SK-N-SH (cell line): ENCODE results near the gene NDUFS3. TPM values are rescaled to one million over a fixed set of nuclear protein-coding genes. Genes with fewer than 3 reads are reported as not detected.

ENCODE experiments used
- CTCF ChIA-PET: fragments of 300-600, 350-600 bp; formaldehyde crosslinking; extraction: SDS; loops from one replicate; lab custom pipeline; 2021; lab: Yijun Ruan, JAX
- POLR2A ChIA-PET: fragments of 350-600 bp; sonication (Branson Sonifier 250); formaldehyde crosslinking; extraction: SDS; loops from one replicate; lab custom pipeline; 2020; ENCODE audit warnings: antibody characterized with exemption, inconsistent platforms; lab: Yijun Ruan, JAX
- DNase-seq: peaks from one replicate; pipeline ENCODE4 v3.0.0; 2012
- H2AFZ ChIP-seq: fragments of 200-600 bp; sonication (generic); 2 replicates; pipeline ENCODE4 v1.8.1; 2016; ENCODE audit warnings: antibody characterized with exemption, mild to moderate bottlenecking, low read depth
- H3F3A ChIP-seq: fragments of 200-600 bp; sonication (generic); replicated peaks from 2 replicates; pipeline ENCODE3; 2016; ENCODE audit warnings: antibody characterized with exemption, mild to moderate bottlenecking; ENCODE audit not compliant: insufficient read depth
- H3K27ac ChIP-seq, 2 experiments: fragments of 200-500 bp in 1 of 2; fragments of 200-600 bp in 1 of 2; sonication (Bioruptor generic) in 1 of 2; sonication (generic), shearing (Covaris generic) in 1 of 2; 2 replicates each; pipeline versions ENCODE4 v1.5.1 to v1.6.1; 2014 to 2016; ENCODE audit warnings: low read depth in 2 of 2, inconsistent platforms in 1 of 2, low read length in 1 of 2, mild to moderate bottlenecking in 1 of 2, mixed read lengths in 1 of 2
- H3K27me3 ChIP-seq: fragments of 200-600 bp; sonication (generic), shearing (Covaris generic); 2 replicates; pipeline ENCODE4 v1.6.1; 2016; ENCODE audit warnings: mixed run types; ENCODE audit not compliant: insufficient read depth
- H3K36me3 ChIP-seq, 2 experiments: fragments of 200-500 bp in 1 of 2; fragments of 200-600 bp in 1 of 2; sonication (Bioruptor generic) in 1 of 2; sonication (generic) in 1 of 2; replicated peaks in 1 of 2; 2 replicates each; pipeline versions ENCODE3 to v1.5.1; 2014 to 2016; ENCODE audit warnings: low read length in 1 of 2, mild to moderate bottlenecking in 1 of 2; ENCODE audit not compliant: insufficient read depth in 2 of 2, control insufficient read depth in 1 of 2
- H3K4me1 ChIP-seq, 2 experiments: fragments of 200-500 bp in 1 of 2; fragments of 200-600 bp in 1 of 2; sonication (Bioruptor generic) in 1 of 2; sonication (generic), shearing (Covaris generic) in 1 of 2; 2 replicates each; pipeline versions ENCODE4 v1.5.1 to v1.6.1; 2014 to 2016; ENCODE audit warnings: low read depth in 1 of 2, low read length in 1 of 2, mixed run types in 1 of 2; ENCODE audit not compliant: insufficient read depth in 2 of 2, control insufficient read depth in 1 of 2
- H3K4me2 ChIP-seq: fragments of 200-600 bp; sonication (generic), shearing (Covaris generic); 2 replicates; pipeline ENCODE4 v1.6.1; 2017; ENCODE audit warnings: mixed run types
- H3K4me3 ChIP-seq, 2 experiments: fragments of 200-500 bp in 1 of 2; fragments of 200-600 bp in 1 of 2; sonication (Bioruptor generic) in 1 of 2; sonication (generic), shearing (Covaris generic) in 1 of 2; 2 replicates each; pipeline versions ENCODE4 v1.5.1 to v1.8.1; 2014 to 2016; ENCODE audit warnings: low read depth in 2 of 2, inconsistent platforms in 1 of 2, low read length in 1 of 2, mild to moderate bottlenecking in 1 of 2, mixed read lengths in 1 of 2, moderate library complexity in 1 of 2
- H3K79me2 ChIP-seq: fragments of 200-600 bp; sonication (generic); 2 replicates; pipeline ENCODE4 v1.8.1; 2017; ENCODE audit warnings: mild to moderate bottlenecking; ENCODE audit not compliant: insufficient read depth
- H3K9ac ChIP-seq: fragments of 200-600 bp; sonication (generic); 2 replicates; pipeline ENCODE4 v1.6.1; 2017; ENCODE audit warnings: mixed run types
- H3K9me2 ChIP-seq: fragments of 200-600 bp; sonication (generic); 2 replicates; pipeline ENCODE4 v1.6.1; 2017; ENCODE audit warnings: mixed run types
- H3K9me3 ChIP-seq: fragments of 200-600 bp; sonication (generic); 2 replicates; pipeline ENCODE4 v1.6.1; 2017; ENCODE audit warnings: mixed run types, mild to moderate bottlenecking, moderate library complexity
- H4K20me1 ChIP-seq: fragments of 200-600 bp; sonication (generic); 2 replicates; pipeline ENCODE4 v1.6.1; 2017; ENCODE audit warnings: mild to moderate bottlenecking, mixed run types; ENCODE audit not compliant: insufficient read depth
- CHD2 ChIP-seq: fragments of 150-350 bp; IDR thresholded peaks from 2 replicates; pipeline ENCODE4 v1.6.1; 2018; ENCODE audit warnings: low read length; ENCODE audit not compliant: partially characterized antibody
- ELF1 ChIP-seq: IDR thresholded peaks from 2 replicates; pipeline ENCODE4 v1.4.0; 2012
- EP300 ChIP-seq, 2 experiments: IDR thresholded peaks; 2 replicates each; pipeline versions ENCODE4 v1.4.0 to v1.6.1; 2012; ENCODE audit warnings: borderline replicate concordance in 1 of 2, low read depth in 1 of 2, low read length in 1 of 2
- EZH2phosphoT487 ChIP-seq: fragments of 200-600 bp; sonication (generic); IDR thresholded peaks from 2 replicates; pipeline ENCODE4 v1.6.1; 2017; ENCODE audit warnings: low read depth, mixed run types, mild to moderate bottlenecking, antibody characterized with exemption, moderate library complexity, borderline replicate concordance
- GATA2 ChIP-seq: sonication (generic); formaldehyde crosslinking; IDR thresholded peaks from 2 replicates; pipeline ENCODE4 v1.5.0; 2020; ENCODE audit warnings: mild to moderate bottlenecking, missing genetic modification reagents
- MEF2A ChIP-seq: IDR thresholded peaks from 2 replicates; pipeline ENCODE4 v1.4.0; 2012; ENCODE audit warnings: low read depth, borderline replicate concordance
- NRF1 ChIP-seq: IDR thresholded peaks from 2 replicates; pipeline ENCODE4 v1.6.1; 2012; ENCODE audit warnings: low read depth, mild to moderate bottlenecking, low read length
- POLR2AphosphoS5 ChIP-seq: IDR thresholded peaks from 2 replicates; pipeline ENCODE4 v1.6.1; 2012; ENCODE audit warnings: low read depth, low read length
- RCOR1 ChIP-seq: fragments of 150-350 bp; IDR thresholded peaks from 2 replicates; pipeline ENCODE4 v1.6.1; 2017; ENCODE audit warnings: antibody characterized with exemption, low read length
- RXRA ChIP-seq: IDR thresholded peaks from 2 replicates; pipeline ENCODE4 v1.4.0; 2012; ENCODE audit warnings: low read depth, mild to moderate bottlenecking, borderline replicate concordance
- SMC3 ChIP-seq: IDR thresholded peaks from 2 replicates; pipeline ENCODE4 v1.6.1; 2012; ENCODE audit warnings: low read depth, low read length, improper control_type of control experiment
- TAF1 ChIP-seq: IDR thresholded peaks from 2 replicates; pipeline ENCODE4 v1.6.1; 2012; ENCODE audit warnings: low read depth, mild to moderate bottlenecking, low read length, moderate library complexity, borderline replicate concordance
- TEAD4 ChIP-seq: IDR thresholded peaks from 2 replicates; pipeline ENCODE4 v1.4.0; 2012; ENCODE audit warnings: mild to moderate bottlenecking, borderline replicate concordance; ENCODE audit not compliant: insufficient read depth
- WGBS: methylation state at CpG from one replicate; pipeline ENCODE4 v1.1.6; 2017; ENCODE audit warnings: low lambda C conversion rate; 5-methylcytosine and 5-hydroxymethylcytosine counted together
- polyA plus RNA-seq, 3 experiments: library from polyadenylated mRNA; depleted of rRNA; stranded (reverse); fragments of >200 nt; gene quantifications; 2 replicates each; pipeline ENCODE4 v1.2.3, GENCODE V29; 2012

Gene NDUFS3
- polyA plus RNA-seq, 1 of the 3 experiments (the other 2 are of a cell fraction), result 150 TPM

DNA sequence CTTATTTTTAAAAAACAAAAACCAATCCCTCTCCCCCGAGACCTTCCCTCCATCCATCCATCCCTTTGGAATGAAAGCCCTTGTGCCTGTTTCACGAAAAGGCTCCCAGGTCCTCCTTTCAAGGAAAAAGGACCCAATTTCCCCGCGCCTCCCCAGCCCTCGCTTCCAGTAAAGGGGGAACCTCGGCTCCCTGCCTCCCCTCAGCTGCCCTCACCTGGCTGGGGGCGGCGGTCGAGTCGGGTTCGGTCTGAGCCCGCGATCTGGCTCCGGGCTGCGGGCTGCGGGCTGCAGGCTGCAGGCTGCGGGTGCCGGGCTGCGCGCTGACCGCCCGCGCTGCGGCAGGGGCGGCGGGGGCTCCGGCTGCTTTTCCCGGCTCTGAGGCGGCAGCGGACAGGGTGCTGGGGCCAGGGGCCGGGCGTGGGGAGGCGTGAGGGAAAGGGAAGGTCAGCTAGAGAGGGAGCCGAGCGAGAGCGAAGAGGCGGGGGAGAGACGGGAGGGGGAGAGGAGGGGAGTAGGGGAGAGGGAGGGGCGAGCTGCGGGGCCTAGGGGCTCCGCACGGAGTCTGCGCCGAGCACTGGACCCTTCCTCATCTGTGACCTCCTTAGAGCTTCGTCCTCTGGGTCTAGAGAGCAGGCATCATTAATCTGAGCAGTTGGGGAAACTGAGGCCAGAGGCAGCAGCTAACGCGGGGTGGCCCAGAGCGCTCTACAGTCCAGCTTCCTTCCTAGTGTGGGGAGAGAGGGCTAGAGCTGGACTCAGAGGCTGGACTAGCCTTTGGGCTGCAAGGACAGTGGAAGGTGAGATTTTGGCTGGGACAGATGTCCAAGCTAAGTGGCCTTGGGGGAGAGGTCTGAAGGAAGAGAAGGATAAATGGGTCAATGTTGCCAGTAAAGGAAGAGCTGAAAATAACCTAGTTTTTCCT is 15.3 kb downstream of the NDUFS3 start, which contains the start of gene C1QTNF4:
Gene C1QTNF4, minus strand, starts transcription at position 478 of the 922 bp plus-strand sequence. CDS start 3,601 bp downstream, outside the sequence.
- POLR2A ChIA-PET, result no interaction called here
- no peak for TF ChIP-seq TAF1
- TF ChIP-seq ELF1, result no peak
- H2AFZ ChIP-seq, result peak within 1 kb of the TSS; percentile 78; the same call in 1 of the 2 replicates

DNA sequence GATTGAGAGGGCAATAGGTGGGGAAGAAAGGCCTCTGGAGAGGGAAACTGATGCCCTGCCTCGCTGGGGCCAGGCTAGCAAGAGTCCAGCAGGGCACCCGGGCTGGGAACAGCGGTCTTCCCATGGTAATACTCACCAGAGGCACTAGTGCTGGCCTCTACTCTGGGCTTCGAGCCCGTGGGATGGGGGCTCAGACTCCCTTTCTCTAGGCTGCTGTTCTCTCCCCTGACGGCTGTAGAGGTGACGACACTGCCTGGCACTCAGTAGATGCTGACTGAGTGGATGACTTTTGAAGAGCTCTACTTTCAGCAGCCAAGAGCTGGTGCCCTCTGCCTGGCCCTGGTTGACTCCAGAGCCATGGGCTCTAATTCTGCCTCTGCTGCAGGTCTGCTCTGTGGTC is 16.2 kb downstream of the NDUFS3 start:
- no peak for TF ChIP-seq NRF1
- no peak for TF ChIP-seq ELF1
- TF ChIP-seq TEAD4, result no peak
- no peak for TF ChIP-seq POLR2AphosphoS5
- TF ChIP-seq CHD2, result no peak
- no peak for TF ChIP-seq GATA2 (CRISPR knock-in tag)
- TF ChIP-seq MEF2A, result no peak
- TF ChIP-seq RCOR1, result no peak
- no peak for TF ChIP-seq RXRA
- no peak for TF ChIP-seq SMC3
- no peak for TF ChIP-seq EP300 (IDR thresholded peaks at IDR 0.05; ENCODE audit: borderline replicate concordance in 1 of 2, low read depth in 1 of 2, low read length in 1 of 2)
- no peak for TF ChIP-seq EZH2phosphoT487
- Histone ChIP-seq H3K4me1 (peaks cover 0 to 11% of the 10 kb centered on the region in 2 experiments; a peak in 1 of 4 replicates), H3K27me3 (peaks cover 13% of the 10 kb centered on the region; the same call in 1 of the 2 replicates), H3K4me3 (no peak overlapping the region), H3K36me3 (no peaks in the 10 kb centered on the region), H3K27ac (no peak overlapping the region), H4K20me1 (no peaks in the 10 kb centered on the region), H3K9me2 (no peaks in the 10 kb centered on the region), H3K4me2 (no peak overlapping the region), H3F3A (no peaks in the 10 kb centered on the region), H2AFZ (no peak overlapping the region), H3K9ac (no peak overlapping the region), H3K79me2 (no peaks in the 10 kb centered on the region), H3K9me3 (no peaks in the 10 kb centered on the region)
- ChIA-PET POLR2A (no interaction called here), CTCF (interaction anchor here (0.7 to 1.8 kb wide), 5 partner anchors 10 to 183 kb away, joined by 3 to 7 read pairs (median 3); no protein-coding TSS in a partner anchor)
- 100% methylated on average over 1 of the region's 7 CpGs for WGBS
- no peak for DNase-seq

More for the DNA sequence above, 15.3 kb downstream of the NDUFS3 start, which contains the start of gene C1QTNF4:
- peak; percentile 86 for DNase-seq
- no peaks in the 10 kb centered on the region for H3K36me3 ChIP-seq
- H3K9ac ChIP-seq, result peak within 1 kb of the TSS; percentile 17; the same call in 1 of the 2 replicates
- H3F3A ChIP-seq, result no peaks in the 10 kb centered on the region
- peak within 1 kb of the TSS; percentile 88 for H3K4me2 ChIP-seq
- H3K79me2 ChIP-seq, result no peaks in the 10 kb centered on the region
- CTCF ChIA-PET, result interaction anchor here (0.8 to 1.8 kb wide), 6 partner anchors 14 to 182 kb away, joined by 3 to 7 read pairs (median 4); no protein-coding TSS in a partner anchor
- 10% methylated on average over 48 of the region's 48 CpGs for WGBS
- H3K9me2 ChIP-seq, result no peaks in the 10 kb centered on the region
- H3K4me3 ChIP-seq, result peak within 1 kb of the TSS; percentile 54 to 67
- no peaks in the 10 kb centered on the region for H4K20me1 ChIP-seq
- H3K9me3 ChIP-seq, result no peaks in the 10 kb centered on the region
- H3K4me1 ChIP-seq, result peaks cover 0 to 9% of the 10 kb centered on the region in 2 experiments; a peak in 1 of 4 replicates
- H3K27ac ChIP-seq, result no peak within 1 kb of the TSS
- peaks cover 13% of the 10 kb centered on the region; the same call in 1 of the 2 replicates for H3K27me3 ChIP-seq
